Cerebellar cortex (tissue), 1 donor: ENCODE measurements around the gene NFATC2.
"Not testable (repeated sequence)": the region's sequence is repeated elsewhere in the genome, so short reads cannot be mapped to it uniquely, and the experiment has no call there.

Experiments
- DNase-seq: peaks from one replicate; pipeline ENCODE4 v3.0.0-alpha.2; 2015; ENCODE audit warnings: low spot score

Gene NFATC2

DNA sequence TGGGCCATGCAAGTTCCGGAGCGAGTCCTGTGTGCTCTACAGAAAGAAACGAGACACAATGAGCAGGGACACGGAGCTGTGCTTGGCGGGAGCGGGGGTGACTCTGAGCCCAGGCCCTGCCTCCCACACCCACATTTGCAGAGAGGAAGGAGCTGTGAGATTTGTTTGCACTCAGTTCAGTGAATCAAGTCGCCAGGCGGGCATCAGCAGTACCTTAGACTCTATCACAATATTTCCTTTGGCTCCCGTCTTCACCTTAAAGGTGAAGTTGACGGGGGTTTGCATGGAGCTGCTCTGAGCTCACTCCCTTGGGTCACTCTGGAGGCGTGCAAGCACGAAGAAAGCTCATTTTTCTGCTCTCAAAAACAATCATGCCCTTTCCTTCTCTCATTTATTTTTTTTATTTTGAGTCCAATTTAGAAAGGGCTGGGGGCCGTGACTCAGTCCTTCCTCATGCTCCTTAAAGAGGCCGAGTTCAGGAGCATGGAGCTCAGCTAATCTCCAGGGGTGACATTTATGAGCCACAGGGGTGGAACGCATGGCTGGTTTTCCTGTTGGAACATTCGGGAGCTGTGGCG is 188.2 kb downstream of the NFATC2 start:
- DNase-seq = no peak

DNA sequence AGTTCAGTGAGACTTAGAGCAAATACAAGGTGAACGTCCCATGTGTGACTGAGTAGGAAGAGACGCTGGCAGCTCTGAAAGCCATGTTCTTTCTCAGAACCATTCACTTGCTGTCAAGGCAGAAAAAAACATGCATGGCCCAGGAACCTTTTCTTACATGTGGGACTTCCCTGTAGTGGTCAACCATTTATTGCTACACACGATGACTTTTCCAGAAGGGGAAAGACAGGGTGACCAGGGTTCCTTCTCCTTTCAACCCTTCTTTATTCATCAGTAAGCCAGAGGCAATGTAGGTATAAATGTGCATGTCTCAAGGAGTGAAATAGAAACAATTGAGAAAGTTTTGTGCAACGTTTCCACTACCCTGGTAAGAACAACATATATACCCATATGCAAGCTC is 189.0 kb downstream of the NFATC2 start:
- no peak for DNase-seq

DNA sequence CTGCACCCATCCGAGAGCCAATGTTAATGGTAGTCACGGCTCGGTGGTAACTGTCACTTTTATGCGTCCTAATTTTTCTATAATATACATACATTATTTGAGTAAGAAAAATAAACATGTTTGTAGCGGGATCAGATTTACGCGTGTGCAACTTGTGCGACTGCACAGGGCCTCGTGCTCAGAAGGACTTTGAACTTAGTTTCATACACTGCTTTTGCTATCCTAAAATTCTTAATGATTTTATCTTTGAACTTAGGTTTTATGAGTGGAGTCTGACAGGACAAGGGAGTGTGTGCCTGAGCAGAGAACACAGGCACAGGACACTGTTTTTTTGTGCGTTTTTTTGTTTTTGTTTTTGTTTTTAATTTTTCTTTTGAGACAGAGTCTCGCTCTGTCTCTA is 189.7 kb downstream of the NFATC2 start:
- DNase-seq = no peak

DNA sequence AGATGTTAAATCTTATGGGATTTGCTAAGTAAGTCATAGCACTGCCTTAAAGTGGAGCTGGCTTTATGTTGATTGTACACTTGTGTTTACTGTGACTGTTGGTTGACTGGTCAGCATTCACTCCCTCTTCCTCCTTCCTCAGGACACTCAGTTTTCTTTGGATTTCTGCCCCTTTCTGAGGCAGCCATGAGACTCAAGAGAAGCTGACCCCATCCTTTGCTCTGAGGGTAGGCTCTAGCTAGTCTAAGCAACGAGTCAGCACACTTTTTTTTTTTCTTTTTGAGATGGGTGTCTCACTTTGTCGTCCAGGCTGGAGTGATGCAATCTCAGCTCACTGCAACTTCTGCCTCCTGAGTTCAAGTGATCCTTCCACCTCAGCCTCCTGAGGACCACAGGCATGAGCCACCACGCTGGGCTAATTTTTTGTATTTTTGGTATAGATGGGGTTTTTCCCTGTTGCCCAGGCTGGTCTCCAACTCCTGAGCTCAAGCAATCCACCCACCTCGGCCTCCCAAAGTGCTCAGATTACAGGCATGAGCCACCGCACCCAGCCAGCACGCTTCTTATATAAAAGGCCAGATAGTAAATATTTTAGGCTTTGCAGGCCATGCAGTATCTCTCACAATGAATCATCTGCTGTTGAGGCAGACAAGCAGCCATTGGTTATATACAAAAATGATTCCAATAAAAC is 191.4 kb downstream of the NFATC2 start:
- DNase-seq = no peak

DNA sequence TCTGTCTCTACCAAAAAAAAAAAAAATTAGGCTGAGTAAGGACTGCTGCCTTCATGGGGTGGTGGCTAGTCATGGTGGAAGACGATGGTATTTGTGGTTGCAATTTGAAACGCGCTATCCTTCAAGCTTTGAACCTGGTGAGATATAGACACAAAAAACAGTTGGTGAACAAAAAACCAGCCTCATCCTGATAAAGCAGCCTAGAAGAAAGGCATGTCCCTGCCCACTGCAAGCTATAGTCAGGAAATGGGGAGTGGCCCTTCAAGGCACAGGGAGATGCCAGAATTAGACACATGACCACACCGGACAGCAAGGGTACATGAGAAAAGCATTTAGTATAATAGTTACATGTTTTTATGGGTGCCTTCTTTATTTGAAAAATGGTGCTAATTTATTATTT is 193.6 kb downstream of the NFATC2 start:
- no peak for DNase-seq

DNA sequence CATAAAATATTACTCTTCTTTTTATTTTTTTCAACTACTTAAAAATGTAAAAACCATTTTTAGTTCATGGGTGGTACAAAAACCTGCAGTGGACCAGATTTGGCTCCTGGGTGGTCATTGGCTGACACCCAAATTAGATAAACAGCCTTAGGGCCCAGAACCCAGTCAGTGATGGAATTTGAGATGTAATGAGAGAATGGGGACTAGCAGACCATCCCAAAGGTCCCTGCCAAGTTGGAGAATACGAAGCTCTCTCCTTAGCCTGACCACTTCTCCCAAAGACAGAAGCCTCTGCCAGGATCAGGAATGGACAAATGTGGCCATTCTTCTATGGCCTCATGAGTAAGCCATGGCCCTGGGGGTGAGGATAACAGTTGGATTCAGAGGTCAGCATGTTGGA is 194.7 kb downstream of the NFATC2 start:
- DNase-seq = no peak

DNA sequence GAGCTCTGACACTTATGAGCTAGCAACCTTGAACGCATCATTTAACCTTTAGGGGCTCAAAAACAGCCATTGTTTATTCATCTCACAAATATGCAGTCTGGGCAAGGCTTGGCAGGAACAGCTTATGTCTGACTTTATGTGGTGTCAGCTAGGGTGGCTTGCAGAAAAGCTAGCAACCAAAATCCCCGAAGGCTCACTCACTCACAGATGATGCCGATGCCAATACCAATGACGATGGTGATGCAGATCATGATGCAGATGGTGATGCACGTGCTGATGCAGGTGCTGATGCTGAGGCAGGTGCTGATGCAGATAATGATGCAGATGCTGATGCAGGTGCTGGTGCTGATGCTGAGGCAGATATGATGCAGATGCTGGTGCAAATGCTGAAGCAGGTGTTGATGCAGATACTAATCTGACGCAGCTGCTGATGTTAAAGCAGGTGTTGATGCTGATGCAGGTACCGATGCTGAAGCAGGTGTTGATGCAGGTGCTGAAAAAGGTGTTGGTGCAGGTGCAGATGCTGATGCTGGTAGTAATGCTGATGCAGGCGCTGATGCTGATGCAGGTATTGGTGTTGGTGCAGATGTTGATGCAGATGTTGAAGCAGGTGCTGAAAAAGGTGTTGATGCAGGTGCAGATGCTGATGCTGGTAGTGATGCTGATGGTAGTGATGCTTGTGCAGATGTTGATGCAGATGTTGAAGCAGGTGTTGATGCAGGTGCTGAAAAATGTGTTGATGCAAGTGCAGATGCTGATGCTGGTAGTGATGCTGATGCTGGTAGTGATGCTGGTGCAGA is 195.6 kb downstream of the NFATC2 start:
- DNase-seq = no peak

DNA sequence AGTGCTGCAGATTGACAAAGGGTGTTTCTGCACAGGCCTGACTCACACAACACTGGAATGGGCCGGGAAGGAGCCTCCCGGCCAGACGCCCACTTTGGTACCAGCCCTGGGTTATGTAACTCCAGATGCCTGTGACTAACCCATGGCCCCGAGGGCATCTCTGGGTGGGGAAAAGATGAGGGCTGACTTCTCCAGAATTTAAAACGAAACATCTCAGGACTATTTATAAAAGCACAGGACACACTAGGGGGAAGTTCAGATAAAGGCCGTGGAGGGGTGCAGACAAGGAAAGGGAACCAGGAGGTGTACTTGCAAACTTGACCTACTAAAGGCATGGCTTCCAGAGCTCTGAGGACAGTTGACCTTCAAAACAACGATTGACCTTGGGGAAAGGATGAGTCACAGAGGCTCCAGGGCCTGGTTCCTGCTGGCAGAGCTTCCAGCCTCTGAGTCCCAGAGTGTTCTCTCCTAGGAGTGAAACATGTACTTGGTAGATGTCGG is 196.9 kb downstream of the NFATC2 start:
- no peak for DNase-seq

DNA sequence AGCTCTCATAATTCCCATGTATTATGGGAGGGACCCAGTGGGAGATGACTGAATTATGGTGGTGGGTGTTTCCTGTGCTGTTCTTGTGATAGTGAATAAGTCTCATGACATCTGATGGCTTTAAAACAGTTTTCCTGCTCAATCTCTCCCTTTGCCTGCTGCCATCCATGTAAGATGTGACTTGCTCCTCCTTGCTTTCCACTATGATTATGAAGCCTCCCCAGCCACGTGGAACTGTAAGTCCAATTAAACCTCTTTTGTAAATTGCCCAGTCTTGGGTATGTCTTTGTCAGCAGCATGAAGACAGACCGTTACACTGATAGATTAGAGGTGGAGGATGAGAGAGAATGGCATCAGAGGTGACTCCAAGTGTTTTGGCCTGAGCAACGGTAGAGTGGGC is 198.7 kb downstream of the NFATC2 start:
- DNase-seq = not testable (repeated sequence)

DNA sequence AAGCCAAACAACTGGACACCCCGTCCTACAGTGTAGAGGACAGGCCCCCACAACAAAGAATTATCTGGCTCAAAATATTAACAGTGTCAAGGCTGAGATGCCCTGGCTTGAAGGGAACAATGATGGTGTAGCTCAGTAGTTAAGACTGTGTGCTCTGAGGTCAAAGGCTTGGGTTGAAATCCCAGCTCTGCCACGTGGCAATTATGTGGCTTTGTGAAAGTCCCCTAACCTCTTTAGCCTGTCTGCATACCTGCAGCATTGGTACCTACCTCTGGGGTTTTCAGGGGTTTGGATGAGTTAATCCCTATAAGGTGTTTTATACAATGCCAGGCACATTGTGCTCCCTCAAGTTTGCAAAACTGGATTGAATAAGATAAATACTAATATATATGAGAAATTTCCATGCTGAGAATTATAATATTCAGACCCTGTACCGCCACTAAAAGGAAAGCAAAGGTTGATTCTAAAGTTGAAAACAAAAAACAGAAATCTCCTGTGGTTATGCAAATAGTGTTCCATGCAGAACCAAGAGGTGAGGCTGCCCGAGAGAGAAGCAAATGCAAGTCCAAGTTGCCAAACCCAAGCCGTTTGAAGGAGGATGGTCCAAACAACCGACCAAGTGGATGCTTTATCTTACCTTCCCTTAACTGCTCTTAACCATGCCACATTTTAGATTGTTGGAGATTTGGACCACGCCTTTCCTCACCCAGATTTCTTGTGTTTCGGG is 199.8 kb downstream of the NFATC2 start:
- no peak for DNase-seq

DNA sequence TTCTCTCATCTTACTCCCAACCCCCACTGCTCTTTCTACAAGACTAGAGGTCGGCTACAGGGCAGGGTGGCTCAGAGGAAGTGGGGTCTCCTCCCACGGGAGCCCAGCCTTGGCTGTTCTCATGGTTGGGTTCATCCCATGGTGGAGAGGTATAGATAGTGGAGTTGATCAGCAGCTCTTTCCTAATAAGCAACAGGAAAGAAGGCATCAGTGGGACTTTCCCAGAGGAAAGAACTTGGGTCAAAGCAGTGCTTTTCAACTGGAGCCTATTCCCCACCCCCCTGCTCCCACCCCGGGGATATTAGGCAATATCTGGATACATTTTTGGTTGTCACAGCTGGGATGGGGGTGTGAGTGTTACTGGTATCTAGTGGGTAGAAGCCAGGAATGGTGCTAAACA is 200.9 kb downstream of the NFATC2 start:
- DNase-seq = no peak

DNA sequence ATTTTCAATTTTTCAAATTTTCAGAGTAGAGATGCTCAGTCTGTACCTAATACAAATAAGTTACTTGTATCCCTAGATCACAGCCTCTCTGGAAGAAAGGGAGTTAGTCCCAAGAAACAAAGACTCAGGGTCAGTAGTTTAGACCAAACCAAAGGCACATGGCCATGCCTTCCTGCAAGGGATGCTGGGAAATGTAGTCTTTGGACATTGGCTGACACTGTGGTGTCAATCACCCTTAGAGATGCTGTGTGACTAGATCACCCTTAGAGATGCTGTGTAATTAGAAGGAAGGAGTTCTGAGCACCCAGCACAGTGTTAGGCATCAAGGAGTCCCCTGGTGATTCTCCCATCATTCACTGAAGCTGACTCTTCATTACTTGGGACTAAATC is 202.1 kb downstream of the NFATC2 start:
- DNase-seq = no peak

DNA sequence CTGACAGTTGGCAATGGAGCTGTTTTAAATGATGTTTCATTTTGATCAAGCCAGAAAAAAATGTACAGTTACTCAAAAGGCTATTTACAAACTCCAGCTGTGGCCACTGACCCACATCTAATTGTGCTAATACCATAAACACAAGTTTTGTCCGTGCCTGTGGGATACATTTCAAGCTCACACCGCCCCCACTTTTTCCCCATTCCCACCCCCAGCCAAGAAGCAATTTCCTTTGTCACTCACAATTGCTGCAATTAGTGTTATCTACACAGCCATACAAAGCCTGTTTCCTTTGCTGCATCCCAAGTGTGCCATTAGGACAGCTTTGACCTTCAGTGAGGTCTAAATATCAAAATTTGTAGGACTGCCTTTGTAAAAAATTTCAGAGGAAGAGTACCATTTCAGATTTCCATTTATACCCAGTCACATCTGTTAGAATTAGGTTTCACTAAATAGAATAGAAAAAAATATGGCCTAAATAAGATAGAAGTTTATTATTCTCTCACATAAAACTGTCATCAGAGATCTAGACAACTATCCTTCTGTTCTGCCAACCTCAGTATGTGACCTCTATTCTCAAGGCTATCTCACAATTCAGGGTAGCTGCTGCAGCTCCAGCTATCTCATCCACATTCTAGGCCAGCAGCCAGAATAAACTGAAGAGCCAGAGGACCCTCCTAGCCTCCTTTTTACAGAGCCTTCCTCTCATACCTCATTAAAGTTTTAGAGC is 202.6 kb downstream of the NFATC2 start:
- no peak for DNase-seq

DNA sequence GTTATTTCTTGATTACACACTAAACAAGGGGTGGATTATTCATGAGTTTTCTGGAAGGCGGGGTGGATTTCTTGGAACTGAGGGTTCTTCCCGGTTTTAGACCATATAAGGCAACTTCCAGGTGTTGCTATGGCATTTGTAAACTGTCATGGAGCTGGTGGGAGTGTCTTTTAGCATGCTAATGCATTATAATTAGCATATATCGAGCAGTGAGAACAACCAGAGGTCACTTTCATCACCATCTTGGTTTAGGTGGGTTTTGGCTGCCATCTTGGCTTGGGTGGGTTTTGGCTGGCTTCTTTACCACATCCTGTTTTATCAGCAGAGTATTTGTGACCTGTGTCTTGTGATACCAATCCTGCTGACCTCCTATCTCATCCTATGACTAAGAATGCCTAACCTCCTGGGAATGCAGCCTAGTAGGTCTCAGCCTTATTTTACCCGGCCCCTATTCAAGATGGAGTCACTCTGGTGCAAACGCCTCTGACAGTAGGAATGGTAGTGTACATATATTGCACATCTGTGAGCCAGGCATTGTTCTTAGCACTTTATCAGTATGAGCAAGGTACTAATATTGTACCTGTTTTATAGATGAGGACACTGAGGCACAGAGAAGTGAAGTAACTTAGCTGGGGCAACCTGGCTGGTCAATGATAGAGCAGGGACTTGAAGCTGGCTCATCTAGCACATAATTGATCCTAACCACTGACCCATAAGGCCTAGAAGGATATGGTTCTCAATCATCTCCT is 203.7 kb downstream of the NFATC2 start:
- DNase-seq = no peak

DNA sequence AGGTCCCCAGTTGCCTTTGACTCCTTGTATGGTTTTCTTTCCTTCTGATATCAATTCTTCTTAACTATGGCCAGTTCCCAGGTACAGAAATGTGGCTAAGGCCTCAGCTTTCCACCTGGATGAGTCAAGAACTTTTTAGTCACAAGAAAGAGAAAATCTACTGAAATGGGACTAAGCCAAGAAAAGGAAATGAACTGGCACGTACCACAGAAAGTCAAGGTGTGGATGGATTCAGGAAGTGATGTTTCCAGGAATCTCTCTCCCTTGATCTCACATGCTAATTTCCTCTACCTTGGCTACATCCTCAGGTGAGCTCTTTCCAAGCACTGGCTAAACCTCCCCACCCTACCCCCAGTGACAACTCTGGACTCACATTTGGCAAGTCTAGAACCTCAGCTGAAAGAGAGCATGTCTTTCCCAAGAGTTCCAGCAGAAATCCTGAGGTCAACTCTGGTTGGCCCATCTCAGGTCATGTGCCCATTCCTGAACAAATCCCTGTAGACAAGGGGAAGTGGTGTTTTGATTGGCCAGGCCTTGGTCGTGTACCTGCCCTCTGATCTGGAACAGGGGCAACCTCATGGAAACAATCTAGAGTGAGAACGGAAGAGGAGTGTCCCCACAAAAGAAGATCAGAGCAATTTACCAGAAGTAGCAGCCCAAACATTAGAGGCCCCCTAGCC is 205.3 kb downstream of the NFATC2 start:
- DNase-seq = no peak
